Spinal cord (tissue), 4 donors: ENCODE results near the gene GRXCR2. TPM values are rescaled to one million over a fixed set of nuclear protein-coding genes. Genes with fewer than 3 reads are reported as not detected.

ENCODE experiments used
- polyA plus RNA-seq, 2 donors: library from polyadenylated mRNA; unstranded; fragments of 120-200 nt; gene quantifications; one replicate each; pipeline ENCODE4 v1.2.1, GENCODE V29; 2013; ENCODE audit not compliant: insufficient read length in 2 of 2
- total RNA-seq, 2 donors: library from RNA; depleted of rRNA in 1 of 2; stranded (reverse); fragments of 120-200 nt in 1 of 2; fragments of >200 nt in 1 of 2; gene quantifications; one replicate each; pipeline versions ENCODE4 v1.2.3 to v1.2.4, GENCODE V29; 2013 to 2014

GRXCR2 gene
- total and polyA plus RNA-seq, 4 donors = not detected

Other genes starting within 250 kb of the GRXCR2 start
- 10 to 100 TPM; 19.5 to 27.2 TPM for gene PRELID2, start 37.7 kb downstream of the GRXCR2 start, total RNA-seq
- gene PRELID2, start 37.7 kb downstream of the GRXCR2 start, polyA plus RNA-seq = 1 to 10 TPM; 2.7 TPM
- under 1 TPM; 0.30 to 0.94 TPM for gene SH3RF2, start 63.6 kb upstream of the GRXCR2 start, total RNA-seq
- under 1 TPM; 0.25 to 0.38 TPM for gene SH3RF2, start 63.6 kb upstream of the GRXCR2 start, polyA plus RNA-seq
- gene PLAC8L1, start 232.6 kb upstream of the GRXCR2 start, total RNA-seq = under 1 TPM in 1 of 2 donors, not detected in 1; 0.39 TPM
- 1 to 10 TPM; 2.1 to 2.4 TPM for gene PLAC8L1, start 232.6 kb upstream of the GRXCR2 start, polyA plus RNA-seq